Measurements from ENCODE around the gene PHC3.
A peak's percentile ranks its signal among the peaks of the same experiment; 100 is the strongest.
"Not testable (repeated sequence)": the region's sequence is repeated elsewhere in the genome, so short reads cannot be mapped to it uniquely, and the experiment has no call there.

Gene PHC3

GRCh38 chr3:170204509-170204908 lies 23.0 kb upstream of the PHC3 start:
- no peak overlapping the region for H3K4me3 Mint-ChIP-seq
- H3K9me3 Mint-ChIP-seq: no peaks in the 10 kb centered on the region
- H3K27me3 Mint-ChIP-seq: peaks cover 32% of the 10 kb centered on the region
- no peaks in the 10 kb centered on the region for H3K36me3 Mint-ChIP-seq (ENCODE audit: low read depth)
- H3K27ac Mint-ChIP-seq: no peak overlapping the region
- DNase-seq: no peak
- H3K4me1 Mint-ChIP-seq (ENCODE audit: low read depth): peaks cover 9% of the 10 kb centered on the region

GRCh38 chr3:170204023-170204472 lies 22.5 kb upstream of the PHC3 start:
- no peak overlapping the region for H3K4me3 Mint-ChIP-seq
- peaks cover 9% of the 10 kb centered on the region for H3K4me1 Mint-ChIP-seq (ENCODE audit: low read depth)
- H3K27me3 Mint-ChIP-seq: peaks cover 32% of the 10 kb centered on the region
- H3K36me3 Mint-ChIP-seq (ENCODE audit: low read depth): no peaks in the 10 kb centered on the region
- no peaks in the 10 kb centered on the region for H3K9me3 Mint-ChIP-seq
- no peak overlapping the region for H3K27ac Mint-ChIP-seq
- no peak for DNase-seq

GRCh38 chr3:170203457-170203856 lies 21.9 kb upstream of the PHC3 start:
- H3K27me3 Mint-ChIP-seq: peaks cover 28% of the 10 kb centered on the region
- H3K4me1 Mint-ChIP-seq (ENCODE audit: low read depth): peaks cover 9% of the 10 kb centered on the region
- no peak for DNase-seq
- no peaks in the 10 kb centered on the region for H3K9me3 Mint-ChIP-seq
- H3K36me3 Mint-ChIP-seq (ENCODE audit: low read depth): no peaks in the 10 kb centered on the region
- peak overlapping the region; percentile 6 for H3K27ac Mint-ChIP-seq
- H3K4me3 Mint-ChIP-seq: no peak overlapping the region

GRCh38 chr3:170201527-170201926 lies 20.0 kb upstream of the PHC3 start:
- no peaks in the 10 kb centered on the region for H3K36me3 Mint-ChIP-seq (ENCODE audit: low read depth)
- no peak overlapping the region for H3K4me3 Mint-ChIP-seq
- no peaks in the 10 kb centered on the region for H3K9me3 Mint-ChIP-seq
- no peak for DNase-seq
- no peak overlapping the region for H3K27ac Mint-ChIP-seq
- peaks cover 22% of the 10 kb centered on the region for H3K27me3 Mint-ChIP-seq
- peaks cover 12% of the 10 kb centered on the region for H3K4me1 Mint-ChIP-seq (ENCODE audit: low read depth)

GRCh38 chr3:170200987-170201386 lies 19.5 kb upstream of the PHC3 start:
- DNase-seq: no peak
- Mint-ChIP-seq H3K9me3 (no peaks in the 10 kb centered on the region), H3K36me3 (ENCODE audit: low read depth) (no peaks in the 10 kb centered on the region), H3K27me3 (peaks cover 19% of the 10 kb centered on the region), H3K4me1 (ENCODE audit: low read depth) (peaks cover 12% of the 10 kb centered on the region), H3K4me3 (no peak overlapping the region), H3K27ac (no peak overlapping the region)

GRCh38 chr3:170196833-170197232 lies 15.3 kb upstream of the PHC3 start:
- Mint-ChIP-seq H3K4me1 (ENCODE audit: low read depth) (peaks cover 5% of the 10 kb centered on the region), H3K9me3 (no peaks in the 10 kb centered on the region), H3K4me3 (no peak overlapping the region), H3K27me3 (peaks cover 3% of the 10 kb centered on the region), H3K36me3 (ENCODE audit: low read depth) (no peaks in the 10 kb centered on the region), H3K27ac (no peak overlapping the region)
- no peak for DNase-seq

GRCh38 chr3:170195759-170196158 lies 14.2 kb upstream of the PHC3 start:
- H3K9me3 Mint-ChIP-seq; H3K4me1 Mint-ChIP-seq (ENCODE audit: low read depth); H3K27me3 Mint-ChIP-seq; H3K36me3 Mint-ChIP-seq (ENCODE audit: low read depth); H3K27ac Mint-ChIP-seq; H3K4me3 Mint-ChIP-seq; DNase-seq: not testable (repeated sequence)

- Mint-ChIP-seq H3K9me3 (no peaks in the 10 kb centered on the region), H3K4me1 (ENCODE audit: low read depth) (peaks cover 10% of the 10 kb centered on the region), H3K36me3 (ENCODE audit: low read depth) (no peaks in the 10 kb centered on the region), H3K4me3 (no peak overlapping the region), H3K27ac (no peak overlapping the region), H3K27me3 (no peaks in the 10 kb centered on the region)
- DNase-seq: no peak
These were observed 8.1 kb upstream of the PHC3 start for GRCh38 chr3:170189398-170190256.

GRCh38 chr3:170180079-170180907 lies 1.2 kb downstream of the PHC3 start:
- Mint-ChIP-seq H3K9me3 (no peaks in the 10 kb centered on the region), H3K27me3 (no peaks in the 10 kb centered on the region), H3K36me3 (ENCODE audit: low read depth) (peaks cover 54% of the 10 kb centered on the region), H3K27ac (peak overlapping the region; percentile 99), H3K4me3 (peak overlapping the region; percentile 96), H3K4me1 (ENCODE audit: low read depth) (peaks cover 29% of the 10 kb centered on the region)
- DNase-seq: peak; percentile 39

- Mint-ChIP-seq H3K27me3 (no peaks in the 10 kb centered on the region), H3K4me1 (ENCODE audit: low read depth) (peaks cover 36% of the 10 kb centered on the region), H3K36me3 (ENCODE audit: low read depth) (peaks cover 61% of the 10 kb centered on the region), H3K9me3 (no peaks in the 10 kb centered on the region), H3K4me3 (peak overlapping the region; percentile 96), H3K27ac (peak overlapping the region; percentile 99)
- no peak for DNase-seq
These were observed 2.1 kb downstream of the PHC3 start for GRCh38 chr3:170179432-170179831.

GRCh38 chr3:170178651-170179050 lies 2.9 kb downstream of the PHC3 start:
- peaks cover 67% of the 10 kb centered on the region for H3K36me3 Mint-ChIP-seq (ENCODE audit: low read depth)
- no peaks in the 10 kb centered on the region for H3K9me3 Mint-ChIP-seq
- no peak for DNase-seq
- peak overlapping the region; percentile 60 for H3K4me3 Mint-ChIP-seq
- peaks cover 38% of the 10 kb centered on the region for H3K4me1 Mint-ChIP-seq (ENCODE audit: low read depth)
- H3K27me3 Mint-ChIP-seq: no peaks in the 10 kb centered on the region
- H3K27ac Mint-ChIP-seq: peak overlapping the region; percentile 66

- Mint-ChIP-seq H3K27me3 (no peaks in the 10 kb centered on the region), H3K4me1 (ENCODE audit: low read depth) (peaks cover 57% of the 10 kb centered on the region), H3K27ac (peak overlapping the region; percentile 86), H3K36me3 (ENCODE audit: low read depth) (peaks cover 93% of the 10 kb centered on the region), H3K4me3 (peak overlapping the region; percentile 46), H3K9me3 (no peaks in the 10 kb centered on the region)
- no peak for DNase-seq
These were observed 10.0 kb downstream of the PHC3 start for GRCh38 chr3:170171563-170171962.

- no peak for DNase-seq
- Mint-ChIP-seq H3K4me1 (ENCODE audit: low read depth) (peaks cover 63% of the 10 kb centered on the region), H3K4me3 (no peak overlapping the region), H3K27ac (peak overlapping the region; percentile 82), H3K27me3 (no peaks in the 10 kb centered on the region), H3K9me3 (peaks cover 7% of the 10 kb centered on the region), H3K36me3 (ENCODE audit: low read depth) (peaks cover 98% of the 10 kb centered on the region)
These were observed 16.8 kb downstream of the PHC3 start for GRCh38 chr3:170164717-170165116.

GRCh38 chr3:170163956-170164645 lies 17.4 kb downstream of the PHC3 start:
- Mint-ChIP-seq H3K4me1 (ENCODE audit: low read depth) (peaks cover 63% of the 10 kb centered on the region), H3K27me3 (no peaks in the 10 kb centered on the region), H3K4me3 (no peak overlapping the region), H3K27ac (peak overlapping the region; percentile 82), H3K36me3 (ENCODE audit: low read depth) (peaks cover 98% of the 10 kb centered on the region), H3K9me3 (peaks cover 7% of the 10 kb centered on the region)
- DNase-seq: no peak
